Spleen (tissue), 7 donors: Measurements from ENCODE around the gene LCN6.

Experiments used
- CTCF ChIP-seq, 11 experiments: fragments of 200-600 bp in 7 of 11; fragments of 450-650 bp in 4 of 11; sonication (generic) in 4 of 11; IDR thresholded peaks in 8 of 11; conservative IDR thresholded peaks in 3 of 11; 1 replicate in 7 of 11; 2 replicates in 4 of 11; pipeline versions ENCODE4 v1.4.0 to v1.8.0; 2016 to 2021; ENCODE audit warnings: antibody characterized with exemption in 11 of 11, inconsistent platforms in 4 of 11, mild to moderate bottlenecking in 1 of 11
- POLR2A ChIP-seq, 3 donors: fragments of 450-650 bp; IDR thresholded peaks; one replicate each; pipeline ENCODE4 v1.5.1; 2017; ENCODE audit warnings: antibody characterized with exemption in 3 of 3, mild to moderate bottlenecking in 1 of 3
- POLR2AphosphoS5 ChIP-seq, 3 donors: sonication (generic); formaldehyde crosslinking; IDR thresholded peaks; one replicate each; pipeline ENCODE4 v1.5.1; 2017; ENCODE audit warnings: antibody characterized with exemption in 3 of 3
- donor health status: DM: no; HTN: no; CAD: no; lungs with moderate emphysema.
- donor health status: DM: no; HTN: no; CAD: no.
- donor health status: DM: no; HTN: no; CAD: no.

GRCh38 chr9:136743639-136744211 lies 4.6 kb downstream of the LCN6 start:
- TF ChIP-seq POLR2A (IDR thresholded peaks at IDR 0.05) (no peak), POLR2AphosphoS5 (IDR thresholded peaks at IDR 0.05) (no peak), CTCF (IDR thresholded peaks at IDR 0.05 in 8 of 11, conservative IDR thresholded peaks at IDR 0.05 in 3 of 11) (no peak)
